ENCODE measurements around the gene EPB41. TPM values are rescaled to one million over a fixed set of nuclear protein-coding genes. Genes with fewer than 3 reads are reported as not detected.
A peak's percentile ranks its signal among the peaks of the same experiment; 100 is the strongest.

Gene EPB41
- total and polyA plus RNA-seq, 2 of the 4 experiments (the other 2 are of a cell fraction) = 4.6 to 10.0 TPM

DNA sequence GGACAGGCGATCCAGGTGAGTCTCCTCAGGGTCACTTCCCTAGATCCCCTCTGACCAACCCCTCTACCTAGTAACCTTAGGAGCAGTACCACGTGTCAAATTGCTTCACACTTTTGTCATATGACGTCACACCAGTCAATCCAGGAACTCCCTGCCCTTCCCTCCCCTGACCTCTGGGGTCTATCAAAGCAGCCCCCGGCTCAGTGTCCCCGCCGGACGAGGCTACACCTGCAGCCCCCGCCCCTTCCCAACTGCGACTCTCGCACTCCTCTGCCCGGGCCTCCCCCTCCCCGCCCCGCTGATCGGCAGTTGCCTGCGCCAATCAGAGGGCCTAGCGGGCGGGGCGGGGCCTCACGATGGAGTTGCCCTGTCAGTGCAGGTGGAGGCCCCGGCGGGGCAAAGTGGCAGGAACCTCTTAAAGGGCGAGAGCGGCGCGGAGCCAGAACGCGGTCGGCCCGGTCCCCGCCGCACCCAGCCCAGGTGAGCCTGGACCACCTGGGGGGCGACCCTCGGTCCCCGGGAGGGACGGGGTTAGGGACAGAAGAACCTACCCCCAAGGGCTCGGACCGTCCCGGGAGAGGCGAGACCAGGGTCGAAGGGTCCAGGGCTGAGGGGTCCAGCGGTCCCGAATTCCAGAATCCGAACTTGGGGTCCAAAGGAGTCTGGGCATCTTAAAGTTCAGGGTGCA, 27.5 kb upstream of the EPB41 start:
- Histone ChIP-seq H4K5ac (ENCODE audit: low read depth, low read length) (peak overlapping the region; percentile 36), H3K27ac (ENCODE audit: insufficient read depth, low read length) (no peak overlapping the region; the same call in 1 of the 2 replicates), H3K23ac (ENCODE audit: low read depth, low read length) (peak overlapping the region; percentile 75; the same call in 1 of the 2 replicates), H4K8ac (ENCODE audit: low read depth in 2 of 2, low read length in 2 of 2) (peak overlapping the region in 1 of 2 experiments; percentile 45; a peak in 1 of 4 replicates), H3K18ac (ENCODE audit: low read depth, low read length) (no peak overlapping the region), H3K4me3 (ENCODE audit: insufficient read depth, low read depth, low read length) (peak overlapping the region; percentile 65), H3K79me1 (ENCODE audit: low read depth in 1 of 2, low read length in 2 of 2) (no peaks in the 10 kb centered on the region), H3K9me3 (ENCODE audit: control insufficient read depth, insufficient read depth, low read length) (no peaks in the 10 kb centered on the region), H3K27me3 (ENCODE audit: control insufficient read depth, insufficient read depth, low read length) (peaks cover 8% of the 10 kb centered on the region), H3K14ac (replicated peaks; ENCODE audit: low read depth, low read length) (0 out of 2 replicates have a peak overlapping the region, but pooled peaks have one; percentile 62), H3K9ac (ENCODE audit: low read depth, low read length) (peak overlapping the region; percentile 74), H3K4ac (ENCODE audit: low read depth, low read length) (no peak overlapping the region), H2AK5ac (ENCODE audit: low read depth, low read length) (no peak overlapping the region), H3K36me3 (ENCODE audit: control insufficient read depth, insufficient read depth, low read length) (no peaks in the 10 kb centered on the region), H4K20me1 (ENCODE audit: insufficient read depth, low read length) (no peaks in the 10 kb centered on the region), H2AFZ (replicated peaks; ENCODE audit: low read length, poor library complexity) (peak overlapping the region; percentile 96), H4K91ac (ENCODE audit: insufficient read depth, low read depth, low read length) (no peak overlapping the region), H2BK15ac (ENCODE audit: low read depth, low read length) (peak overlapping the region; percentile 29; the same call in 2 of the 3 replicates), H2BK5ac (ENCODE audit: low read depth, low read length, poor library complexity, severe bottlenecking) (no peak overlapping the region), H3K4me2 (ENCODE audit: low read depth, low read length) (peak overlapping the region; percentile 94), H3K9me1 (ENCODE audit: insufficient read depth, low read length) (peaks cover 10% of the 10 kb centered on the region; the same call in 1 of the 2 replicates), H2AK9ac (replicated peaks; ENCODE audit: low read depth, low read length, poor library complexity) (peak overlapping the region; percentile 60), H3K56ac (ENCODE audit: extremely low read depth, insufficient read depth, low read length) (no peak overlapping the region), H2BK20ac (ENCODE audit: low read depth, low read length) (no peak overlapping the region; the same call in 1 of the 2 replicates), H2BK120ac (ENCODE audit: low read depth, low read length) (no peak overlapping the region), H3K4me1 (ENCODE audit: control insufficient read depth, insufficient read depth, low read length) (peaks cover 11% of the 10 kb centered on the region)
- peak; percentile 83 for ATAC-seq (ENCODE audit: low read depth)
- 1% methylated on average over 13 of the region's 43 CpGs; no CpG with 5 or more reads in 1 of the 2 experiments for WGBS, 2 experiments (ENCODE audit: extremely low coverage in 2 of 2, insufficient read length in 1 of 2)
- intact Hi-C loops (cut with micrococcal nuclease) = loop anchor here (2.0 kb wide), 2 partner anchors 86 to 1822 kb away; no protein-coding TSS in a partner anchor
- BruUV-seq (replicated peaks) = no TSS peak
- TF ChIP-seq CEBPB (IDR thresholded peaks at IDR 0.05; ENCODE audit: low read depth, low read length) (peak; percentile 86), FOS (IDR thresholded peaks at IDR 0.05; ENCODE audit: low read depth, low read length) (no peak), MXI1 (IDR thresholded peaks at IDR 0.05; ENCODE audit: borderline replicate concordance, low read depth, low read length) (no peak), MAZ (IDR thresholded peaks at IDR 0.05; ENCODE audit: borderline replicate concordance, low read depth, low read length) (peak; percentile 67; the same call in 1 of the 2 replicates)
- TF ChIP-seq, protein P1, sequence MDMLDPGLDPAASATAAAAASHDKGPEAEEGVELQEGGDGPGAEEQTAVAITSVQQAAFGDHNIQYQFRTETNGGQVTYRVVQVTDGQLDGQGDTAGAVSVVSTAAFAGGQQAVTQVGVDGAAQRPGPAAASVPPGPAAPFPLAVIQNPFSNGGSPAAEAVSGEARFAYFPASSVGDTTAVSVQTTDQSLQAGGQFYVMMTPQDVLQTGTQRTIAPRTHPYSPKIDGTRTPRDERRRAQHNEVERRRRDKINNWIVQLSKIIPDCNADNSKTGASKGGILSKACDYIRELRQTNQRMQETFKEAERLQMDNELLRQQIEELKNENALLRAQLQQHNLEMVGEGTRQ (IDR thresholded peaks at IDR 0.05; ENCODE audit: low read depth, low read length) = peak; percentile 77
- ChIA-PET CTCF (interaction anchor here (1.1 kb wide), 1 partner anchor 10 kb away, joined by 3 read pairs; no protein-coding TSS in a partner anchor), POLR2A (ENCODE audit: unreplicated experiment) (no interaction called here)
- in situ Hi-C loops (cut with MboI; ENCODE audit: low sequenced_read_pairs) = no loop called here
- peak; percentile 48 for DNase-seq
- dilution Hi-C loops (cut with HindIII; ENCODE audit: low sequenced_read_pairs, unreplicated experiment) = no loop called here

Measured in IMR-90 (cell line).